GM10248 (cell line): ENCODE results near the gene SFI1.
"Not testable (repeated sequence)": the region's sequence is repeated elsewhere in the genome, so short reads cannot be mapped to it uniquely, and the experiment has no call there.

Source experiments
- CTCF ChIA-PET: fragments of 300-600 bp; sonication (Branson Sonifier 250); formaldehyde crosslinking; extraction: SDS; loops from one replicate; lab custom pipeline; 2021; ENCODE audit warnings: antibody characterized with exemption; lab: Yijun Ruan, JAX
- POLR2A ChIA-PET: fragments of 350-650 bp; sonication (Branson Sonifier 250); formaldehyde crosslinking; extraction: SDS; loops from one replicate; lab custom pipeline; 2020; ENCODE audit warnings: antibody characterized with exemption; lab: Yijun Ruan, JAX
- DNase-seq: peaks from one replicate; pipeline ENCODE4 v3.0.0; 2012; ENCODE audit errors: extremely low spot score
- TF ChIP-seq, protein P1 (sequence below): IDR thresholded peaks from 2 replicates; pipeline ENCODE4 v1.5.1; 2012; ENCODE audit warnings: mild to moderate bottlenecking, low read depth; ENCODE audit errors: extremely low read depth, missing control alignments, control extremely low read depth

The SFI1 gene

DNA sequence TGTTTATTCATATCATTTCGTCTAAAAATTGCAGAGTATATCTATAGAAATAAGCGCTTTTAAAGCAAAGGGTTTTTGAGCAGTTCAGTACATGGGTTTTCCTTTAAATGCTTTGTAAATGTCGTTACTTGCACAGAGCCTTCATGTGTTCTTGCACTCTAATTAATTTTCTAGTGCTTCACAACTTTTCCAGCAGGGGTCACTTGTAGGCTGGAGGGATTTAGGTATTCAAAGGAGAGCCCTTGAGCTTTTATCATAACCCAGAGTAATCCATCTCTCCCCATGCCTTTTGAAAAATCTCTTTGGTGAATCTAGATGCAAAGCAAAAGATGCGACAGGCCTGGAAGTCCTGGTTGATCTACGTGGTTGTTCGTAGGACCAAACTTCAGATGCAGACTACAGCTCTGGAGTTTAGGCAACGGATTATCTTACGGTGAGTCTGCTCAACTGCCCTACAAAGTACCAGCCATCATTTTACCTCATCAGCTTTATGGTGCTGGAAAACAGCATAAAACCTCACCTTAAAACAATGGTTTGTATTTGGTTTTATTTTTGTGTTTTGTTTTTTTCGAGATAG is 60.4 kb downstream of the SFI1 start:
- TF ChIP-seq, protein P1, sequence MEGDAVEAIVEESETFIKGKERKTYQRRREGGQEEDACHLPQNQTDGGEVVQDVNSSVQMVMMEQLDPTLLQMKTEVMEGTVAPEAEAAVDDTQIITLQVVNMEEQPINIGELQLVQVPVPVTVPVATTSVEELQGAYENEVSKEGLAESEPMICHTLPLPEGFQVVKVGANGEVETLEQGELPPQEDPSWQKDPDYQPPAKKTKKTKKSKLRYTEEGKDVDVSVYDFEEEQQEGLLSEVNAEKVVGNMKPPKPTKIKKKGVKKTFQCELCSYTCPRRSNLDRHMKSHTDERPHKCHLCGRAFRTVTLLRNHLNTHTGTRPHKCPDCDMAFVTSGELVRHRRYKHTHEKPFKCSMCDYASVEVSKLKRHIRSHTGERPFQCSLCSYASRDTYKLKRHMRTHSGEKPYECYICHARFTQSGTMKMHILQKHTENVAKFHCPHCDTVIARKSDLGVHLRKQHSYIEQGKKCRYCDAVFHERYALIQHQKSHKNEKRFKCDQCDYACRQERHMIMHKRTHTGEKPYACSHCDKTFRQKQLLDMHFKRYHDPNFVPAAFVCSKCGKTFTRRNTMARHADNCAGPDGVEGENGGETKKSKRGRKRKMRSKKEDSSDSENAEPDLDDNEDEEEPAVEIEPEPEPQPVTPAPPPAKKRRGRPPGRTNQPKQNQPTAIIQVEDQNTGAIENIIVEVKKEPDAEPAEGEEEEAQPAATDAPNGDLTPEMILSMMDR: peak; percentile 23
- no peak for DNase-seq
- POLR2A ChIA-PET: no interaction called here
- CTCF ChIA-PET: interaction anchor here (0.6 to 3.1 kb wide), 13 partner anchors 10 to 389 kb away, joined by 3 to 16 read pairs (median 5); no protein-coding TSS in a partner anchor

DNA sequence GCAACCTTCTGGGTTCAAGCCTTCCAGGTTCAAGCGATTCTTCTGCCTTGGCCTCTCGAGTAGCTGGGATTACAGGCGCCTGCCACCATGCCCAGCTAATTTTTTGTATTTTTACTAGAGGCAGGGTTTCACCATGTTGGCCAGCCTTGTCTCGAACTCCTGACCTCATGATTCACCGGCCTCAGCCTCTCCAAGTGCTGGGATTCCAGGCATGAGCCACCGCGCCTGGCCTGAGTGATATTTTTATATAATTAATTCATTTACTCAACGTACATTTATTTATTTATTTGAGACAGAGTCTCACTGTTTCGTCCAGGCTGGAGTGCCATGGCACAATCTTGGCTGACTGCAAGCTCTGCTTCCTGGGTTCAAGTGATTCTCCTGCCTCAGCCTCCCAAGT is 62.2 kb downstream of the SFI1 start:
- POLR2A ChIA-PET, DNase-seq: not testable (repeated sequence)
- CTCF ChIA-PET: interaction anchor here (1.0 to 3.1 kb wide), 3 partner anchors 10 to 14 kb away, joined by 3 to 16 read pairs (median 3); no protein-coding TSS in a partner anchor

DNA sequence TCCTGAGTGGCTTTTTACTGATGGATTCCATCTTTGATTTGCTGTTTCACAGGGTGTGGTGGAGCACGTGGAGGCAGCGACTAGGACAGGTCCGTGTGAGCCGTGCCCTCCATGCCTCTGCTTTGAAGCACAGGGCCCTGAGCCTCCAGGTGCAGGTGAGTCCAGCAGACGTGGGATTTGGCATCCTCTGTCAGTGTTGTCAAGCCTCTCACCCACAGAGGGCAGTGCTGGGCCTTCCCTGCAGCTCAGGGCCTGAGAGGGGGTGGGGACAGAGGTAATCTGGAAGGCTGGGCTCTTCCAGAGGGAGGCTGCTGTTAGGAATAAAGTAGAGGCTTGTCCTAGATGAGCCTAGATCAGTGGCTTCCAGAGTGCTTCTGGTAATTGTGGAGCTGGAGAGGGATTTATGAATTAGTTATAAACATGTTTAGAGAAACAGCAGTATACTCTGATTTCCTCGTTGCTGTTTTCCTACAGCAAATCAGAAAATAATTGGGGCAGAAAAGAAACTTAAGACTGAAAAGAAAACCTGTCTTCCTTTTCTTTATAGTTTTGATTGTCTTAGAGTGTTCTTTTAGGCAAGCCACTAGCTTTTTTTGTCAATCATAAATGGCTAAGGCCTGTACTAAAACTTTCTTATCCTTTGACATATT is 65.0 kb downstream of the SFI1 start:
- ChIA-PET POLR2A (interaction anchor here (0.8 kb wide), 1 partner anchor 76 kb away, joined by 6 read pairs; no protein-coding TSS in a partner anchor), CTCF (interaction anchor here (0.7 to 2.5 kb wide), 15 partner anchors 8 to 134 kb away, joined by 3 to 8 read pairs (median 3); partner anchors contain the start of gene EIF4ENIF1)
- DNase-seq: peak; percentile 67

DNA sequence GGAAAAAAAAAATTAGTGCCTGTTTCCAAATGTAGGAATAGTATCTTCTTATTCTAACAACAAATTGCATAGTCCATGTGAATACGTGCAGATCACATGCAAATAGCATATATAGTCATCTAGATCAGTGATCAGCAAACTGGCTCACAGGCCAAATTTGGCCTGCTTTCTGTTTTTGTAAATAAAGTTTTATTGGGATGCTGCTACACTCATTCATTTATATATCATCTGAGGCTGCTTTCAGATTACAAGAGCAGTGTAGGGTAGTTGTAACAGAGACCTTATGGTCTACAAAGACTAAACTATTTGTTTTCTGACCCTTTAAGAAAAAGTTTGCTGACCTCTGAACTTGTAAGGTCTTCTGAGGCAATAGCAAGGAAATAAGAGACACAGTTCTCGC is 65.6 kb downstream of the SFI1 start:
- CTCF ChIA-PET: interaction anchor here (0.7 to 2.5 kb wide), 12 partner anchors 8 to 135 kb away, joined by 3 to 8 read pairs (median 4); partner anchors contain the start of gene EIF4ENIF1

More for the DNA sequence above, 65.0 kb downstream of the SFI1 start:
- TF ChIP-seq, protein P1: peak; percentile 74

DNA sequence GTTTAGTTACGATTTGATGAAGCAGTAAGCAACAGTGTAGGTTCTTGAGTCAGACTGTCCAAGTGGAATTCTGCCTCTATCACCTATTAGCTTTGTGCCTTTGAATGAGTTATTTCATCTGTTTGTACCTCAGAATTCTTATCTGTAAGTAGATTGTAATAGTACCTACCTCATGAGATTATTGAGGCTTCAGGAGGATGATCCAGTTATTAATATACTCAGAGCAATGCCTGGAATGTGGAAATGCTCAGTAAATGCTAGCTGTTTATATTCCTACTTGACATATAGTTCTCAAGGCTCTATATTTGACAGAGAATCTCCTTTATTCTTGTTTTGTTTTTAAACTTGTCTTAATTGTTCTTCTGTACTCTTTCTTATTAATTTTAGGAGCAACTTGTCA is 70.1 kb downstream of the SFI1 start:
- no peak for DNase-seq
- CTCF ChIA-PET: interaction anchor here (1.2 to 1.4 kb wide), 2 partner anchors 10 to 19 kb away, joined by 3 to 7 read pairs; no protein-coding TSS in a partner anchor
- TF ChIP-seq, protein P1: no peak
- POLR2A ChIA-PET: interaction anchor here (0.5 kb wide), 1 partner anchor 18 kb away, joined by 3 read pairs; no protein-coding TSS in a partner anchor

More for the DNA sequence above, 65.6 kb downstream of the SFI1 start:
- DNase-seq: no peak
- TF ChIP-seq, protein P1: no peak
- POLR2A ChIA-PET: interaction anchor here (0.8 kb wide), 1 partner anchor 76 kb away, joined by 6 read pairs; no protein-coding TSS in a partner anchor

DNA sequence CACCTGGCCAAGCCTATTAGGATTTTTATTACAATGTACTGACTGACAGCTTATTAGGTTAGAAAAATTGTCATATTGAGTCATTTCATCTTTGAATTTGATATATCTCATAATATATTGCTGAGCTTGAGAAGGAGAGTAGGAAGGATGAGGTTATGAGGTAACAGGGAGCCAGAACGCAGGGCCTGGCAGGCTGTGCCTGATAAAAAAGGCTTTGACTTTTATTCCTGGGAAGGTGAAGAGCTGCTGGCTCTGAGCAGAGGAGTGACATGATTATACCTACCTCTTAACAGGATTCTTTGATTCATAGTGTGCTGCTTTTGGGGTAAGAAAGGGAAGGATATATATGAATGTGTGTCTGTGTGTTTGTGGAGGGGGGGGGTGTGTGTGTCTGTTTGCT is 70.9 kb downstream of the SFI1 start:
- TF ChIP-seq, protein P1: no peak
- DNase-seq: no peak
- ChIA-PET POLR2A (no interaction called here), CTCF (interaction anchor here (1.2 to 1.4 kb wide), 2 partner anchors 11 to 18 kb away, joined by 3 to 7 read pairs; no protein-coding TSS in a partner anchor)
